ENCODE data around the gene RGS8. TPM values are rescaled to one million over a fixed set of nuclear protein-coding genes. Genes with fewer than 3 reads are reported as not detected.

RGS8 gene
- total and polyA plus RNA-seq, 10 of the 15 experiments (the other 5 are each of a cell fraction or from before 2014, with no cell fraction given), result 0.03 to 0.62 (median 0.33) TPM

DNA sequence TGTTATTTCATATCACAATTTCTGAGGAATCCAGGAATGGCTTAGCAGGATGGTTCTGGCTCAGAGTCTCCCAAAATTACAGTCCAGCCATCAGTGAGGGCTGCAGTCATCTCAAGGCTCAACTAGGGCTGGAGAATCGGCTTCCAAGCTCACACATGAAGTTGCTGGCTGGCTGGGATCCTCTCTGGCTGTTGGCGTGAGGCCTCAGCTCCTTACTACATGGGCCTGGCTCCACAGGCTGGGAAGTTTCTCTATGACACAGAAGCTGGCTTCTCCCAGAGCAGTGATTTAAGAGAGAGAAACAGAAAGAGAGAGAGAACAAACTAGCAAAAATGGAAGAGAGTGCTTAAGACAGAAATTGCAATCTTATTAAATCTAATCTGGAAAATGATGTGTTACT, 38.8 kb upstream of the RGS8 start:
- POLR2A ChIA-PET, result no interaction called here
- intact Hi-C loops (cut with micrococcal nuclease; ENCODE audit: unreplicated experiment) (no loop called here), in situ Hi-C loops (cut with MboI) (no loop called here)
- no peak overlapping the region for H2AFZ ChIP-seq (ENCODE audit: control insufficient read depth, low read depth, low read length)
- no peak for FAIRE-seq
- no peak for DNase-seq (ENCODE audit: low read depth, low spot score)
- no peaks in the 10 kb centered on the region for H3K4me1 ChIP-seq (ENCODE audit: control insufficient read depth, insufficient read depth, low read length)
- RAD21 ChIA-PET (ENCODE audit: unreplicated experiment), result no interaction called here
- BruUV-seq (replicated peaks), result no TSS peak
- no peak overlapping the region for H3K27ac ChIP-seq (ENCODE audit: control insufficient read depth, insufficient read depth)
- H3K9ac ChIP-seq (ENCODE audit: control insufficient read depth, insufficient read depth, low read length), result no peak overlapping the region
- no peak for TF ChIP-seq ZSCAN29 (IDR thresholded peaks at IDR 0.05)
- TF ChIP-seq CHD1 (IDR thresholded peaks at IDR 0.05; ENCODE audit: low read depth, low read length), result no peak
- no peak for TF ChIP-seq STAT1 (conservative IDR thresholded peaks at IDR 0.05)
- no peak for TF ChIP-seq EGR1 (IDR thresholded peaks at IDR 0.05; ENCODE audit: borderline replicate concordance in 1 of 2, low read depth in 2 of 2, low read length in 2 of 2)
- TF ChIP-seq RUNX3 (IDR thresholded peaks at IDR 0.05; ENCODE audit: low read length), result no peak
- TF ChIP-seq IRF4 (IDR thresholded peaks at IDR 0.05; ENCODE audit: low read depth, low read length), result no peak
- no peak for TF ChIP-seq ZNF274 (IDR thresholded peaks at IDR 0.05; ENCODE audit: insufficient read depth, insufficient read length)
- TF ChIP-seq ESRRA (IDR thresholded peaks at IDR 0.05; ENCODE audit: low read length), result no peak
- no peak for TF ChIP-seq RBBP5 (conservative IDR thresholded peaks at IDR 0.05)
- no peak for TF ChIP-seq ASH2L (IDR thresholded peaks at IDR 0.05; ENCODE audit: borderline replicate concordance, low read depth)
- no peak for TF ChIP-seq CREB1 (IDR thresholded peaks at IDR 0.05; ENCODE audit: low read depth)
- no peak for TF ChIP-seq EED (IDR thresholded peaks at IDR 0.05; ENCODE audit: low read depth)
- TF ChIP-seq NR2C2 (IDR thresholded peaks at IDR 0.05; ENCODE audit: borderline replicate concordance, control insufficient read depth, insufficient read length, low read depth), result no peak
- H3K79me2 ChIP-seq (ENCODE audit: control insufficient read depth, insufficient read depth, low read length), result no peaks in the 10 kb centered on the region
- SMC1A ChIA-PET (ENCODE audit: uncharacterized antibody, unreplicated experiment), result interaction anchor here (0.7 to 1.5 kb wide), 5 partner anchors 9 to 35 kb away, joined by 3 to 5 read pairs (median 3); no protein-coding TSS in a partner anchor
- H3K27me3 ChIP-seq (replicated peaks in 1 of 2; ENCODE audit: control insufficient read depth in 2 of 2, insufficient read depth in 2 of 2, low read length in 1 of 2), result no peaks in the 10 kb centered on the region
- no peaks in the 10 kb centered on the region for H3K36me3 ChIP-seq (ENCODE audit: control insufficient read depth in 2 of 2, insufficient read depth in 2 of 2, low read length in 1 of 2)
- no peaks in the 10 kb centered on the region for H4K20me1 ChIP-seq (ENCODE audit: control insufficient read depth, insufficient read depth)
- no peak overlapping the region for H3K4me2 ChIP-seq (ENCODE audit: control insufficient read depth, insufficient read depth)
- H3K9me3 ChIP-seq (replicated peaks; ENCODE audit: control insufficient read depth, insufficient read depth, low read length), result no peaks in the 10 kb centered on the region
- H3K4me3 ChIP-seq, result no peak overlapping the region
- 39% methylated on average over 2 of the region's 2 CpGs for WGBS (ENCODE audit: insufficient coverage, insufficient replicate concordance, low lambda C conversion rate, missing lambda C conversion rate)
- no peak for ATAC-seq
- CTCF ChIA-PET, result no interaction called here

Data from GM12878 (cell line).